Lung microvascular endothelial cell (primary cell): ENCODE results near the gene ZDHHC16. TPM values are rescaled to one million over a fixed set of nuclear protein-coding genes. Genes with fewer than 3 reads are reported as not detected.
"Not testable (repeated sequence)": the region's sequence is repeated elsewhere in the genome, so short reads cannot be mapped to it uniquely, and the experiment has no call there.

Source experiments
- DNase-seq, 2 donors: peaks; one replicate each; pipeline versions ENCODE4 v3.0.0 to v3.0.0-alpha.2; 2010; ENCODE audit warnings: low read depth in 2 of 2
- total RNA-seq: library from RNA; depleted of rRNA; stranded (reverse); fragments of >200 nt; gene quantifications from 2 replicates; pipeline ENCODE4 v1.2.1, GENCODE V29; 2014

ZDHHC16 gene
- total RNA-seq, 1 donor from 2014 or later: 26.2 TPM

- no peak for DNase-seq
These were observed 30.1 kb downstream of the ZDHHC16 start for GRCh38 chr10:97475936-97476594.

GRCh38 chr10:97479410-97479809, 33.4 kb downstream of the ZDHHC16 start:
- not testable (repeated sequence) for DNase-seq

DNA sequence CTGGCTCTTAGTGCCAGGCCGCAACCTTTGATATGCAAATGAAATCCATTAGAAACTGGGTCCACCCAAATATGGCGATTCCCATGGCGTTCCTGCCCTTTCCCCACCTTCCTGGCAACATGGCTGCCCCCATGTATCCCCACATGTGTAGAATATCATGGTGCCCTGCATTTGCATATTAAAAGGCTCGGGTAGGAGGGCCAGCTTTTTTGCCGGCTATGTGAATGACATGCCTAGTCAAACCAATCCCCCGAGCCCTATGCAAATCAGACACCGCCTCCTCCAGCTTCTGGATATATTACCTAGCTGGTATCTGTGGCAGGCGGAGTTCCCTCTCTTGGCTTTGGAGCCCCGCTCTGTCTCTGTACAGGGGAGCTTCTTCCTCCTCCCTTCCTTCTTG, 34.0 kb downstream of the ZDHHC16 start:
- DNase-seq: no peak

DNA sequence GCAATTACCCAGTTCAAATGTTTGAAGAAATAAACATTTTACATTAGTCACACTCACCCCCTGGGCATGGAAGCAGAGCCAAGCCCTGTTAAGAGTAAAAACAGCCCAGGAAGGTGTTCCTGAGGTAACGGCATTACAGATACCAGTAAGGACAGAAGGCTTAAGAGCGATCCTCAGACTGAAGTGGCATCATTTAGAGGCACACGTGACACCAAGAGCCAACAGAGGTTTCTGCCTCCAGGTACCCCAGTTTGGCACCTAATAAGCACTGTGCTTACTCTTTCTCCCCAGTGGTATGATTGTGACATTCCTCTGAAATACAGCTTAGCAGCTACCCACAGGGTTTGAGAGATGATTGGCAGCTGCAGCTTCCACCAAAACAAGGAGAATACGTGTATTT, 35.1 kb downstream of the ZDHHC16 start:
- DNase-seq: no peak

DNA sequence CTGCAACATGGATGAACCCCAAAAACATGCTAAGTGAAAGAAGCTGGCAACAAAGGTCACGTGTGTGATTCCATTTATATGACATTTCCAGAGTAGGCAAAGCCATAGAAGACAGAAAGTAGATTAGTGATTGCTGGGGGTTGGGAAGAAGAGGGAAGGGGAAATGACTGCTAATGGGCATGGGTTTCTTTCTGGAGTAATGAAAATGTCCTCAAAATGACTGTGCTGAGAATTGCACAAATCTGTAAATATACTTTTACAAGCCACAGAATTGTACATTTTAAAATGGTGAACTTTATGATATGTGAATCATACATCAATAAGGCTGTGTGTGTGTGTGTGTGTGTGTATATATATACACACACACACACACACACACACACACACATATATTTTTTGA, 36.4 kb downstream of the ZDHHC16 start:
- DNase-seq: no peak

DNA sequence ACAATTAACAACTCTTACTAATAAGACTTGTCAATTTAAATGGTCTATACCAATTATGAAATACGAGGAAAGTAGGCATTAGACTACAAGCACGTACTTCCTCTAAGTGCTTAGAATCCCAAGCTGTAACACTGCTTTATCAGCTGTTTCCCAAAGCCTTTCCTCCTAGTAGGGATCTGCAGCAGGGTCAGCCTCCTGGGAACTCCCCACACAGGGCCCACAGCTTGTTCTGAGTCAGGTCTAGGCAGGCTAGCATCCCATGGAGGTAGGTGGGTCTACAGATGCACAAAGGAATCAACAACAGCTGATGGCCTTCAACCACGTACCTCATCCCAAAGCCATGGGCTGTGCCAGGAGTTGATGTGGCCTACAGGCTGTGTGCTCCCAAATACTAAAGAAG, 37.5 kb downstream of the ZDHHC16 start:
- DNase-seq: peak; percentile 23 to 69

- peak; percentile 16 to 33 for DNase-seq
These were observed 37.9 kb downstream of the ZDHHC16 start for GRCh38 chr10:97483921-97484320.

GRCh38 chr10:97485647-97486281, 39.8 kb downstream of the ZDHHC16 start:
- no peak for DNase-seq

DNA sequence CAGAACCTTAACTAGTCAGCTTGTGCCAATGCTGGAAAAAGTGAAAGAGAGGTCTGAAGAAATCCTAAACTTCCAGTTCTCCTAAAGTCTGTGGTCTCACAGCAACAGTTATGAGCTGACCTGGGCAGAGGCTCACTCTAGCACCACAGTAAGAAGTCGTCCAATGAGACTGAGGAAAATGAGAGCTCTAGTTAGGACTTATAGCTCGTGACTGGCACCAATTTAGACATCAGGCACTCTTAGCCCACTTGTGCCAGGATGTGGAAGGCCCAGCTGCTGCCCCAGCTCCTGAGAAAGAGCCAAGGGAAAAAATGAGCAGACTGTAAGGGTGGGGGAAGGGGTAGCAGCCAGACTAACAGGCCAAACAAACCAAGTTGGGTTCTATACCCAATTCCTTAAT, 44.6 kb downstream of the ZDHHC16 start:
- peak in 1 of 2 donors; percentile 17 for DNase-seq

DNA sequence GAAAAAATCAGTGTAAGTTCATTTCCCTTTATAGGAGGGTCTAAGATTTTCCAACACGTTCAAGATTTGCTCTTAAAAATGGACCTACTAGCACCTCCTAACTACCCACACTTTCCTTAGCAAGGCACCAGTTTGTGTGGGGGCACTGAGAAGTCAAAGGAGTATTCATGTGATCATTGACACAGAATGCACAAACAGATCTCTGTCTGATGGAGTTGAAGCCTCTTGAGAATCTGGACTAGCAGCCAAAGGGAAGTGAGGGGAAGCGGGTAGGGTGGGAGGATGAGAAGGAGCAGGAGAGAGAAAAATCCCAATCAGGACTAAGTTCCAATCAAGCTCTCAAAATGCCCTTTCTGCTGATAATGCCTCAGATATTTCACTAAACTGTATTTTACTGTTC, 48.2 kb downstream of the ZDHHC16 start:
- DNase-seq: no peak

GRCh38 chr10:97494863-97495506, 49.0 kb downstream of the ZDHHC16 start:
- peak in 1 of 2 donors; percentile 71 for DNase-seq

DNA sequence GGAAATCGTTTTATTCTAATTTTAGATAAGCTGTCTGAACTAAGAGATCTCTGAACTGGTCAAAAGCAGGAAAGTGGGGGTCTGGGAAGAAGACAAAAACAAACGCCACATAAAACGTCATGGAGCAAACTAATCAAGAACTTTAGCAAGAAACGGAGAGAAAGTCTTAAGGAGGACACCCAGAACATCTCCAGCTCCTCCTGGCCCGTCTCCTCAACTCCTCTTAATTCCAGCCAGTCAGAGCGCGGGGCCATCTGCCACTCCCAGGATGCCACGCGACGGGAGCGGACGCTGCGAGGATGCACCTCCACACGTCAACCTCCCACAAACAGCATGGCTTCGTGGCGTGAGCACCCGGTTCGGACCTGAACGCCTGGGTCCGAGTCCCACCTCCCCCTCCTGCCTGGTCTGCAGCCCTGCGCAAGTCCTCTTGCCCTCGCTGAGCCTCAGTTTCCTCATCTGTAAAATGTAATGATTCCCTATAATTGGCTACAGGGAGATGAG, 51.6 kb downstream of the ZDHHC16 start:
- peak; percentile 78 to 84 for DNase-seq

DNA sequence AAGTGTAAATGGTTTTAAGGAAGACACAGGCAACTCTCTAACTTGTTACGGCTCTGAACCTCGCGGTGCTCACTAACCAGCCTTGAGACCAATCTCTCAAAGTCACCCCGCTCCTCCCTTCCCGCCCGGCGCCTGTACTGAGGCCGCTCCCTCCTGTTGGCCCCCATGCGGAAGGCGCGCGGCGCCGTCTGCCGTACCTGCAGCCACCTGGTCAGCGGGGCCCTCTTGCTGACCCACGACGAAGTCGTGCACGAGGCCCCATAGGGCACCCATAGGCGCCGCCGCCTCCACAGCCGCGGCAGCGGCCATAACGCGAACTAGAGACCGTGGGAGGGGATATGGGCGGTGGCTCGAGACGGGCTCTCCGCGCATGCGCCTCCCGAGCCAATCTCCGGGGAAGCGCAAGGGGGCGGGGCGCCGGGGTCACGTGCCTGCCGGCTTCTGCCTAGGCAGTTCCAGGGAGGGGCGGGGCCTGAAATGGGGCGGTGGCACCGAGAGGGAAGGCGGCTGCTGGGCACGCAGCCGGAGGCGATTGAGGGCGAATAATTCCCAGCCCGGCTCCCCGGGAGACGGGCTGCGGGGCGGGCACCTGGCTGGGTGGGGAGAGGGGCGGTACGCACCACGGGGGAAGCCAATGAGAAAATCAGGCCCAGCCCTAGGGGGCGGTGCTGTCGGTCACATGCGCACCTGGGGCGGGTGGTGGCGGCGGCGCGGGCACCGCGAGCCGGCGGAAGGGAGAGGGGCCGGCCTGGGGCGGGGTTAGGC, 52.3 kb downstream of the ZDHHC16 start, which contains the start of gene MMS19:
MMS19 (minus strand) TSS at position 347 of the 765 bp plus-strand sequence; CDS start at position 309, 38 bp downstream.
- DNase-seq: peak; percentile 99

DNA sequence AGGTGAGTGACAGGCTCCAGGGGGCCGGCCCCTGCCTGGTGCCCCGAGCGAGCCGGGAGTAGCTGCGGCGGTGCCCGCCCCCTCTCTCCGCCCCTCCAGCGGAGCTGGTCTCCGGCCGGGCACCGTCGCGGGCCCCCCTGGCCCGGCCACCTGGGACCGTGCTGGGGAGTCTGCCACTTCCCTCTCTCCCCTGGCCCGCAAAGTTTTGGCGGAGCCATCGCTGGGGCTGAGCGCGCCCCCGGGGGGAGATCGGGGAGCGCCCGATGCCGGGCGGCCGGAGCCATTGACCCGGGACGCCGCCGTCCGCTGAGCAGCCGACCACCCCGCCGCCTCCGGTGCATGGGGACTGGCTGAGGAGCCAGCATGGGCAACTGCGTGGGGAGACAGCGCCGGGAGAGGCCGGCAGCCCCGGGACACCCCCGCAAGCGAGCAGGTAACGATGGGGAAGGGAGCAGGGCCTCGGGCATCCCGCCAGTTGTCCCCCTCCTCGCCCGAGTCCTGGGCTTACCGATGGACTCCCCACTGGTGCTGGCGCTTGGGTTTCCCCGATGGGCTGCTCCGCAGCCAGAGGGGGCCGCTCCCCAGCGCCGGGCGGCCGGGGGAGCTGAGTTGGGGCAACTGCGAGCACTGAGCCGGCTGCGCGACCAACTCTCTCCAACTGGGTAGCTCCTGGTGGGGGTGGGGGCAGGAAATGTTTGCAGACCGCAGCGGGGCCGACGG, 53.0 kb downstream of the ZDHHC16 start, which contains the start of gene UBTD1:
UBTD1 (plus strand) TSS at position 84 of the 720 bp plus-strand sequence; CDS start at position 364, 280 bp downstream.
- DNase-seq: peak; percentile 64 to 66

DNA sequence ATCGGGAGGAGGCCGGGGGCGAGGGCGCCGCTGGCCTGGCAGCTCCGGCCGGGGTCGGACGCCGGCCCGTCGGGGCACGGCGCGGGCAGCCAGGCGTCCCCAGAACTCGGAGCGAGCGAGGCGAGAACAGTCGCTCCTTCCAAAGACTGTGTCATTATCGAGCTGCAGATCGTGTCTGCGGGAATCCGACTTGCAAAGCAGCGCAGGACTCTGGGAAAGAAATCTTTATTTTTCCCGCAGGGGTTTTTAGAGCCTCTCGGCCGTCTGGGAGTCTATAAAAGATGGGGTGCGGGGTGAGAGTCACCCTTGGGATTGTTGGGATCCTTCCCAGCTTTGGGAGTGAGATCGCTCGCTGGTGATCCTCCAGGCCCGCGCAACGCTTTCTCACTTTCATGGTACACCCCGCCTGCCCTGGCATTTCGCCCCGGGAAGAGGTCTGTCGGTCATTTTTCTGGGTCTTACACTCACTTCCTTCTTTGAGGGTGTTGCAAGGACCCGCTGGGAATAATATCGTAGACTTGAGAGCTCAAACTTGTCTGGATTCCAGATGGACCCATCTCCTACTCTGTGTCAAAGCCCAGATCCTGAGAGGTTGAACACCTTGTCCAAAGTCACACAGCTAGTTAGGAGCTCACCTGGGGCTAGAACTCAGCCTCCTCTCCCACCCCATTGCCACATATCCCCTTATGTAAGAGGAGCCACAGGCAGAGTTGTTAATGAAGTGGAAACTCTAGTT, 53.8 kb downstream of the ZDHHC16 start:
- DNase-seq: peak; percentile 13 to 38

DNA sequence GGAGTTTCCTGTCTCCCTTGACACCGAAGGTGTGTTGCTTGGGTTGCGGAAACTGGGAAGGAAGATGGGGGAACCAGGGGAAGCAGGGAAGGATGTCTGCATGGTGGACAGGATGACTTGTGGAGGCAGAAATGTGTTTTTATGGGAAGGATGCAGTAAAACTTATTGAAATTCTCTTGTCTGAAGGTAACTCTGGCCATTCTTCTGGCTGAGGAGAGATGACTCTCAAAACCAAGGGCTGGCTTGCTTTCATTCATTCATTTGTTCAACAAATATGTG, 54.3 kb downstream of the ZDHHC16 start:
- peak; percentile 63 to 75 for DNase-seq

GRCh38 chr10:97502916-97503315, 56.9 kb downstream of the ZDHHC16 start:
- DNase-seq: no peak

GRCh38 chr10:97503406-97503805, 57.4 kb downstream of the ZDHHC16 start:
- DNase-seq: no peak

DNA sequence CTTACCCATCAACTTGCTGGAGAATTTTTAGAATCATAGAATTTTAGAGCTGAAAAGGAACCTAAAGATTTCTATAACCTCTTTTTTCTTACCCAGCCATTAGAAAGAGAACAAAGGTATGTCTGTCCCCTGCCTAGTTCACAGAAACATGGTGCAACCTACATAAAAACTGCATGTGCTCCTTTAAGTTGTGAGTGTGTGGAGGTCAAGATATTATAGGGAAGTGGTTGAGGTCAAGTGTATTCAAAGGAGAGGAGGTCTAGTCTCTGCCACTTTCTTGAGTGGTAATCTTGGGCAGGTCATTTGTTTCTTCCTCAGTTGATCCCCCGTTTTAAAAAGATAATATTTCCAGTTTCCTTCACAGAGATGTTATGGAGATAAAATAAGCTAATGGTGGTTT, 59.2 kb downstream of the ZDHHC16 start:
- DNase-seq: no peak

DNA sequence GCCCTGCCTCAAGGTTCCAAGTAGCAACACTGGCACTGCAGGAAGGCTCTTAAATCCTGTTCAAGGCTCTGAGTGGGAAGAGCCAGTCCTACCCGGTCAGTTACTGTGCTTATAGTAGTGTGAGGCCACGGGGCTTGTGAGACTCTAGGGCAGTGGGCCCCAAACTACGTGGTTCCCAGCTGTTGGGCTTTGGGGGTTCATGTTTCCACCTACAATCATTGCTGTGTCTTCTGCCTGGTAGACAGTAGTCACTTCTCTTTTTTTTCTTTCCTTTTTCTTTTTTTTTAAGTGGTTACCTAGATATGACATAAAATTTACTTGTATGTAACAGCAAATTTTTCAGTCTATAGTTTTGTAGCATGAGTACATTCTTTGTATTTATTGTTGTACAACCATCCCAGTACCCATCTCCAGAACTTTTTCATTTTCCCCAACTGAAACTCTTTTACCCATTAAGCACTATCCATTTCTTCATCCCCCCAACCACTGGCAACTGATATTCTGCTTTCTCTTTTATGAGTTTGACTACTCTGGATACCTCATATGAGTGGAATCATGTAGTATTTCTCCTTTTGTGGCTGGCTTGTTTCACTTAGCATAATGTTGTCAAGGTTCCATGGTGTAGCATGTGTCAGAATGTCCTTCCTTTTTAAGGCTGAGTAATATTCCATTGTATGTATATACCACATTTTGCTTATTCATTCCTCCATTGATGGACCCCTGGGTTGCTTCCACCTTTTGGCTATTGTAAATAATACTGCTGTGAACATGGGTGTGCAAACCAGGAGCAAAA, 60.4 kb downstream of the ZDHHC16 start:
- no peak for DNase-seq
